Measurements from ENCODE around the gene ADIG. TPM values are rescaled to one million over a fixed set of nuclear protein-coding genes. Genes with fewer than 3 reads are reported as not detected.
A peak's percentile ranks its signal among the peaks of the same experiment; 100 is the strongest.
"Not testable (repeated sequence)": the region's sequence is repeated elsewhere in the genome, so short reads cannot be mapped to it uniquely, and the experiment has no call there.

Gene ADIG
- total RNA-seq, 2 experiments from 2014 or later, result not detected

DNA sequence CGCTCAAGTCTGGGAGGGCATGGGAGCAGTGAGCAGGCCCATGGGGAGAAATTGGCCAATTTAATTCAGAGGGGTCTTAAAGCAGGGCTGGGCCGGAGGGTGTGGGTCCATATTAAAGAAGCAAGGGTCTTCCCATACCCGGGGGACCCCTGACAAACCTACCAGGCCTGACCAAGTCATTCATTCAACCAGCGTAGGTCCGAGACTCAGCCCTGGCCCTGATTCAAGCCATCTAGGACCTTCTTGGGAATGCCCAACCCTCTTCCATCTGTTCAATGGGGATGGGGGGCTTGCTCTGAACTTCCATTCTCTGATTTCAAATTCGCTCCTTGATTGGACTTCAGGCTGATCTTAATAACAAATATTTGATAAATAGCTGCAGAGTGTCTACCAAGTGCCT lies 7.3 kb downstream of the ADIG start:
- Mint-ChIP-seq H3K27me3 (no peaks in the 10 kb centered on the region), H3K9me3 (no peaks in the 10 kb centered on the region), H3K4me1 (peaks cover 2% of the 10 kb centered on the region), H3K36me3 (no peaks in the 10 kb centered on the region), H3K4me3 (no peak overlapping the region), H3K27ac (no peak overlapping the region)
- no peak for DNase-seq

DNA sequence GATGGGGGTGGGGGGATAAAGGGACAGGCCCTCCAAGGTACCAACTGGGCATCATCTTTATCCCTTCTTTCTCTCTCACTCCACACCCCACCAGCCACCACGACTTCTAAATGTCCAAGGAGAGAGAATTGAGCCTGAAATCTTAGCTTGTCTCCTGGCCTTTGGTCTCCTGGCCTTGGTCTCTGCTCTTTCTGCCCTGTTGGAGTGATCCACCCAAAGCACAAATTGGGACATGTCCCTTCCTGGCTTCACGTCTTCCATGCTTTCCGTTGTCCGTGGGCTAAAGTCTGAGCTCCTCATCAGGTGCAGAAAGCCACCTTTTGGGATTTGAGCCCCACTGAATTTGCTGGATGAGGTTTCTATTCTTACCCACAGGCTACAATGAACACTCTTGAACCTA lies 8.4 kb downstream of the ADIG start:
- H3K4me3 Mint-ChIP-seq, result no peak overlapping the region
- no peak for DNase-seq
- no peaks in the 10 kb centered on the region for H3K9me3 Mint-ChIP-seq
- no peaks in the 10 kb centered on the region for H3K27me3 Mint-ChIP-seq
- no peak overlapping the region for H3K27ac Mint-ChIP-seq
- H3K36me3 Mint-ChIP-seq, result no peaks in the 10 kb centered on the region
- H3K4me1 Mint-ChIP-seq, result peaks cover 2% of the 10 kb centered on the region

DNA sequence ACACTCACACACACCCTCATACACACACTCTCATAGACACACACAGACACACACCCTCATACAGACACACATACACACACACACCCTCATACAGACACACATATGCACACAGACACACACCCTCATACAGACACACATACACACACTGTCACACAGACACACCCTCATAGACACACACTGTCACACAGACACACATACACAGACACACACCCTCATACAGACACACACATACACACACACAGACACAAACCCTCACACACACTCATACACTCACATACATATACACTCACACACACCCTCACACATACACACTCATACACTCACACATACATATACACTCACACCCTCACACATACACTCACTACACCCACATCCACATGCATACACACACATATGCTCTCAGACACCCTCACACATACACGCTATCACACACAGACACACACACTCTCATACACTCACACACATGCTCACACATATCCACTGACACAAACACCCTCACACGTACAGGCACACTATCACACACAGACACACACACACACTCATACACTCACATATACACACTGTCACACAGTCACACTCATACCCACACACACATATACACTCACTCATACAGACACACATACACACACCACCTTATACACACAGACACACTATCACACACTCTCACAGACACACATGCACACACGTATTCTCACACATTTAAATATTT lies 9.1 kb downstream of the ADIG start:
- no peaks in the 10 kb centered on the region for H3K36me3 Mint-ChIP-seq
- no peaks in the 10 kb centered on the region for H3K27me3 Mint-ChIP-seq
- H3K9me3 Mint-ChIP-seq, result no peaks in the 10 kb centered on the region
- peaks cover 2% of the 10 kb centered on the region for H3K4me1 Mint-ChIP-seq
- no peak overlapping the region for H3K4me3 Mint-ChIP-seq
- no peak overlapping the region for H3K27ac Mint-ChIP-seq
- DNase-seq, result no peak

DNA sequence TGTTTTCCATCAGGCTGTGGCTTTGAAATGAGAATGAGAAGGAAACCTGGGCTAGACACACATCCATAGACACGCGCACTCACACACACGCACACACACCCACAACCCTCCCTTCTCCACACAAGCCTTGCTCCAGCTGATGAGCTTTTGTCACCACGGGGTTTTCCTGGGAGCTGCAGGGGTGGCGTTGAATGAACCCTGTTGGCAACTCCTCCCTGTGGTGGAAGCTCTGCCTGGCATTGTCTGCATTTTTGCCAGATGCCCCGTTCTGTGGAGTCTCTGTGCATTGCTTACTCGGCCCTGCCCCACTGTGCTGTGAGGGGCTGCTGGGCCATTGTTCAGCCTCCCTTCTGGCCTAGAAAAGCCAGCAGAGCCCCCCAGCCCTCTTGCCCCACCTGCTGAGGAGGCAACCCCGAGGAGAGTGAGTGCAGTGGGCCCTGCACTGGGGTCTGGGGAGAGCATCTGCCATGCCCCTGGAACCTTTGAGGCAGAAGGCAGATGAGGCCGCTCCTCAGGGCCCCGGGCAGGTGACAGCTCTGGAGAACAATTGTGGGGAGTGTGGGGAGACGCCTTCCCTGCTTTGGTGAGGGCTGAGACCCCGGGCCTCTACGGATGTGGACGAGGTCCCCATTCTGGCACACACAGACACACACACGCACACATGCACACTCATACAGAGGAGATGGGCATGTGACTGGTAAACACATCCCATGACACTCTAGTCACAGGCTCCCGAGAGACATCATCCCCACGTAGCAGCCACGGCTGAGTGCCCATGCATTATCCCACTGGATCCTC lies 9.9 kb downstream of the ADIG start:
- H3K27me3 Mint-ChIP-seq, result no peaks in the 10 kb centered on the region
- H3K4me3 Mint-ChIP-seq, result no peak overlapping the region
- no peaks in the 10 kb centered on the region for H3K9me3 Mint-ChIP-seq
- no peak overlapping the region for H3K27ac Mint-ChIP-seq
- H3K36me3 Mint-ChIP-seq, result no peaks in the 10 kb centered on the region
- no peak for DNase-seq
- H3K4me1 Mint-ChIP-seq, result peaks cover 2% of the 10 kb centered on the region

DNA sequence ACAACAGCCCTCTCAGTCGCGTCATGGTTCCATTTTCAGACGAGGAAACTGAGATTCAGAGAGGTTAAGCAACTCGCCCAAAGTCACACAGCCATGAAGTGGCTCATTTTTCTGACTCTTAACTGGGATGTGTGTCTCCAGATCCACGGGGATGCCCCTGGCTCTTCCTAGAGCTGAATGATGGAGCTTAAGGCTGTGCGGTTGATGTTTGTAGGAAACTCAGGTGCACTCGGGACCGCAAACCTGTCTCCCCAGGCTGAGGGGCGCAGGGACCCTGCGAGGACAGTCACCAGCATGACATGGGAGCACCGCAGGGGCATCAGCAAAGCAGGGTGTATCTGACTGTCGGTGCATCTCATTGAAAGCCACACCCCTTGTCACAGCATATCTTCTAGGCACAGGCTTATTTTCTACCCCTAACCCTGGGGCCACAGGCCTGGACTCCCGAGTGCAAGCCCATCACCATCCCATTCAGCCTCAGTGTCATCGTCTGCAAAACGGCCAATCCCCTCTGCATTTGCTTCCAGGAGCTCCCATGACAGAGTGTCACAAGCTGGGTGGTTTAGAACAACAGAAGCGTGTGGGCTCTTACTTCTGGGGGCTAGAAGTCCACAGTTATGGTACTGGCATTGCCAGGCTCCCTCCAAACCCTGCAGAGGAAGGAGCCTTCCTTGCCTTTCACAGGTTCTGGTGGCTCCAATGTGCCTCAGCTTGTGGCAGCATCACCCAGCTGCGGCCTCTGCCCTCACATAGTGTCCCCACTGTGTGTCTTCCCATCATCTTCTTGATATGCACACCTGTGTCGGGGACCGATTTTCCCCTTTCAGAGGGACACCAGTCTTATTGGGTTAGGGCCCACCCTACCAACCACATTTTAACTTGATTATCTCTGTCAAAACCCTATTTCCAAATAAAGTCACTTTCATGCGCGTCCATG lies 10.7 kb downstream of the ADIG start:
- H3K4me3 Mint-ChIP-seq, result no peak overlapping the region
- peaks cover under 1% of the 10 kb centered on the region for H3K27me3 Mint-ChIP-seq
- no peak for DNase-seq
- no peak overlapping the region for H3K27ac Mint-ChIP-seq
- H3K9me3 Mint-ChIP-seq, result no peaks in the 10 kb centered on the region
- peaks cover 2% of the 10 kb centered on the region for H3K4me1 Mint-ChIP-seq
- no peaks in the 10 kb centered on the region for H3K36me3 Mint-ChIP-seq

DNA sequence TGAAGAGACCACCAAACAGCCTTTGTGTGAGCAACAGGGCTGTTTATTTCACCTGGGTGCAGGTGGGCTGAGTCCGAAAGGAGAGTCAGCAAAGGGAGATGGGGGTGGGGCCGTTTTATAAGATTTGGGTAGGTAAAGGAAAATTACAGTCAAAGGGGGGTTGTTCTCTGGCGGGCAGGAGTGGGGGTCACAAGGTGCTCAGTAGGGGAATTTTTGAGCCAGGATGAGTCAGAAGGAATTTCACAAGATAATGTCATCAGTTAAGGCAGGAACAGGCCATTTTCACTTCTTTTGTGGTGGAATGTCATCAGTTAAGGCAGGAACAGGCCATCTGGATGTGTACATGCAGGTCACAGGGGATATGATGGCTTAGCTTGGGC lies 11.4 kb downstream of the ADIG start:
- not testable (repeated sequence) for H3K27me3 Mint-ChIP-seq, H3K36me3 Mint-ChIP-seq, H3K4me1 Mint-ChIP-seq, H3K9me3 Mint-ChIP-seq, H3K4me3 Mint-ChIP-seq, H3K27ac Mint-ChIP-seq, DNase-seq

GRCh38 chr20:38594281-38594680 lies 13.3 kb downstream of the ADIG start:
- H3K4me1 Mint-ChIP-seq, DNase-seq, H3K36me3 Mint-ChIP-seq, H3K4me3 Mint-ChIP-seq, H3K9me3 Mint-ChIP-seq, H3K27ac Mint-ChIP-seq: not testable (repeated sequence)
- H3K27me3 Mint-ChIP-seq, result peaks cover 17% of the 10 kb centered on the region

DNA sequence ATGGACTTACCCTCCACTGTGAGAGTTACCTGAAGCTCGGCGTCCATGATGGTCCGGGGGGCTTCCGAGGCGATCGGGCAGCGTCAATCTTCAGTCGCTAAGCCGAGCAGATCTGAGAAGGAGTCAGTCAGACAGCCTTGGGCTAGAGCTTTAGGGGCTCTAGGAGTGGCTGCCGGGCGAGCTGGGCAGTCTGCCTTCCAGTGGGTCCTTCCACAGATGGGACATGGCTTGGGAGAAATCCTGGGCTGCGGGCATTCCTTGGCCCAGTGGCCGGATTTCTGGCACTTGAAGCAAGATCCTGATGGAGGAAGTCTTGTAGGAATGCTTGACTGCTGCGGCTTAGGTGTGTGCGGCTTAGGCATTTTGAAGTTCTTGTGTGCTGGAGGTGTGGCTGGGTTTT lies 14.9 kb downstream of the ADIG start:
- H3K36me3 Mint-ChIP-seq, H3K4me1 Mint-ChIP-seq, H3K4me3 Mint-ChIP-seq, H3K27ac Mint-ChIP-seq, DNase-seq, H3K9me3 Mint-ChIP-seq: not testable (repeated sequence)
- peaks cover 26% of the 10 kb centered on the region for H3K27me3 Mint-ChIP-seq

DNA sequence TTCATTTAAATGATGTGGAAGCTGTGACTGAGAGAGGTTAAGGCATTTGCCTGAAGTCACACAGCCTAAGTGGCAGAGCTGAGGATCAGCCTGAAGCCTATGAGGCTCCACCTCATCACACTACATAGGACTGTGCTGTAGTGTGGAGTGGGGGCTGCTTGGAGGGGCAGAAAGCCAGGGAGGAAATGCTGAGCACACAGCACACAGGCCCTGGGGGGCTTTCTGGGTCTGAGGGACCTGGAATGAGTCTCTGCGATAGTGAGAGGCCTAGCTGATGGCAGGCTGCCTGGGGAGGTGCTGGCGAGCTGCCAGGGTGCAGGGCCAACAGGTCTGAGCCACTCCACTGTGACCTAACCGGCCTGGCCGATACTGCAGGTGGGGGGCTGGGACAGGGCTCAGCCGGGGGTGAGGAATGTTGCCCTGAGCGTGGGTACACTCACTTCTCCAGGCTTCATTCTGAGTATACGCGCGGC lies 18.4 kb downstream of the ADIG start:
- Mint-ChIP-seq H3K9me3 (no peaks in the 10 kb centered on the region), H3K4me3 (no peak overlapping the region), H3K36me3 (no peaks in the 10 kb centered on the region), H3K27me3 (peaks cover 58% of the 10 kb centered on the region), H3K4me1 (peaks cover 10% of the 10 kb centered on the region), H3K27ac (no peak overlapping the region)
- no peak for DNase-seq

GRCh38 chr20:38600057-38600456 lies 19.1 kb downstream of the ADIG start:
- H3K27me3 Mint-ChIP-seq, result peaks cover 62% of the 10 kb centered on the region
- DNase-seq, result no peak
- no peaks in the 10 kb centered on the region for H3K36me3 Mint-ChIP-seq
- H3K4me3 Mint-ChIP-seq, result no peak overlapping the region
- H3K4me1 Mint-ChIP-seq, result peaks cover 10% of the 10 kb centered on the region
- no peaks in the 10 kb centered on the region for H3K9me3 Mint-ChIP-seq
- H3K27ac Mint-ChIP-seq, result no peak overlapping the region

DNA sequence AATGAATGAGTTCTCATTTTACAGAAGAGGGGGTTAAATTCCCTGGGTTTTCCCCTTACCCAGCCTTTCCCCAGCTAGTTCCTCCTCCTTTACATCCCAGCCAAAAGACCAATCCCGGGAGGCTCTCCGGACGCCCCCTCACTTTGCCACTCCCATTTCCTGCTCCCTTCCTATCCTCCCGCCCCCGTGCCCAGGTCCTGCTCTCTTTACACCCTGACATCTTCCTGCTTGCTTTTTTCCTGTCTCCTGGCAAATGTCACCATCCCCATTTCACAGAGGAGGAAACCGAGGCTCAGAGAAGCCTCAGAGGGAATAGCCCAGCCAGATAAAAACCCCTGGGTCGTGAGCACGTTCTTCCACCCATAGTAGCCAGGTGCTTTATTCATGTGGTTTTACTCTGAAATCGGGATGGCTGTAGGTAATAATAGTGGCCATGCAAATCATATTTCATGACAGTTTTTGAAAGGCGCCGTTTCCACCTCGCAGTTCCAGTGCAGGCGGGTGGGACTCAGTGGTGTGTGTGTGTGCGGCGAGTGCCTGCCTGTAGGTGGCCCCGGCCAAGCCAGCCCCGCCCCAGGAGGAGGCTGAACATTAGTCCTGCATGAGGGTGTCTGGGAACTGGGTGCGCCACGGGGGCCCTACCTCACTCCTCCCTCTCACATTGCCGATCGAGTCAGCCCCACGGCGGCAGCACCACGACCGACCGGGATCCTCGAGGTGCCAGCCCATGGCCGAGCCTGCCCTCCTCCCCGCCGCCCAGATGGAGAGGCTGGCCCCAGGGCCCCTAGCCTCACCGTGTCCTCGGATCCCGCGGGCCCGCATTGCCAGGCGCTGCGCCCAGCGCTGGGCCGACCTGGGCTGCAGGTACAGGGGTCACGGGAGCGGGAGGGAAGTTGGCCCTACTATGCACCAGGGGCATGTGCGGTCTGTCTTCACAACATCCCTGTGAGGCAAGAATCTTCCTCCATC lies 20.5 kb downstream of the ADIG start, which contains the start of gene ARHGAP40:
Gene ARHGAP40 (plus strand): TSS at position 594 of the 969 bp plus-strand sequence.
- H3K4me1 Mint-ChIP-seq, result peaks cover 10% of the 10 kb centered on the region
- no peaks in the 10 kb centered on the region for H3K36me3 Mint-ChIP-seq
- no peak within 1 kb of the TSS for H3K27ac Mint-ChIP-seq
- peak within 1 kb of the TSS; percentile 65 for H3K4me3 Mint-ChIP-seq
- peaks cover 73% of the 10 kb centered on the region for H3K27me3 Mint-ChIP-seq
- DNase-seq, result peak; percentile 58
- H3K9me3 Mint-ChIP-seq, result no peaks in the 10 kb centered on the region

GRCh38 chr20:38602185-38602581 lies 21.2 kb downstream of the ADIG start:
- peaks cover 10% of the 10 kb centered on the region for H3K4me1 Mint-ChIP-seq
- H3K27me3 Mint-ChIP-seq, result peaks cover 74% of the 10 kb centered on the region
- no peak overlapping the region for H3K4me3 Mint-ChIP-seq
- H3K9me3 Mint-ChIP-seq, result no peaks in the 10 kb centered on the region
- H3K36me3 Mint-ChIP-seq, result no peaks in the 10 kb centered on the region
- no peak overlapping the region for H3K27ac Mint-ChIP-seq
- DNase-seq, result no peak

GRCh38 chr20:38603286-38603685 lies 22.3 kb downstream of the ADIG start:
- no peak overlapping the region for H3K4me3 Mint-ChIP-seq
- H3K36me3 Mint-ChIP-seq, result no peaks in the 10 kb centered on the region
- H3K27me3 Mint-ChIP-seq, result peaks cover 71% of the 10 kb centered on the region
- H3K4me1 Mint-ChIP-seq, result peaks cover 10% of the 10 kb centered on the region
- no peak overlapping the region for H3K27ac Mint-ChIP-seq
- no peaks in the 10 kb centered on the region for H3K9me3 Mint-ChIP-seq
- DNase-seq, result no peak

DNA sequence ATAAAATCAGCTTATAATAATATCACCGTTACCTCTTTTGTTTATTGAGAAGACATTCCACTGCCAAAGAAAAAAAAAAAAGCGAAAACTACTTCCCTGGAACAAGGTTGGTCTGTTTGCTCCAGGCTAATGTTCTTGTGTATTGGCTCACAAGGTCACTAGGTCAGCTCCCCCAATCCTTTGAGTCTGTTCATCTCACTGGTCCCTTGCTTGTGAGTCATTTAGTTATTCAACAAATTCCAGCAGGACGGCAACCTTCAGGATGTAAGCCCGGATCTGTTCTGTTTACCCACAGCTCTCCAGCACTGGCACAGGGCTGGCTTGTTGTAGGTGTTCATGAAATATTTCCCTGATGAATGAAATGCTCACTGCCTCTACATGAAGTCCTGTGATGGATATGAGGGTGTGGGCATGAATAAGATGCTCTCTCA lies 23.9 kb downstream of the ADIG start:
- Mint-ChIP-seq H3K4me1 (peaks cover 10% of the 10 kb centered on the region), H3K9me3 (no peaks in the 10 kb centered on the region), H3K27me3 (peaks cover 70% of the 10 kb centered on the region), H3K4me3 (no peak overlapping the region), H3K27ac (no peak overlapping the region), H3K36me3 (no peaks in the 10 kb centered on the region)
- DNase-seq, result no peak
